NT2/D1 (cell line): Measurements from ENCODE around the gene ANKRD60.

ENCODE experiments used
- DNase-seq: peaks from one replicate; pipeline ENCODE4 v3.0.0-alpha.2; 2011; ENCODE audit warnings: low read depth, low spot score
- H3K27me3 ChIP-seq: 2 replicates; pipeline ENCODE4 v1.6.0; 2011; ENCODE audit warnings: mild to moderate bottlenecking; ENCODE audit not compliant: insufficient read length, insufficient read depth
- H3K36me3 ChIP-seq: 2 replicates; pipeline ENCODE4 v1.6.1; 2011; ENCODE audit warnings: mild to moderate bottlenecking, low read length, mixed read lengths; ENCODE audit not compliant: insufficient read depth, insufficient read length
- H3K4me1 ChIP-seq: 2 replicates; pipeline ENCODE4 v1.5.1; 2011; ENCODE audit not compliant: insufficient read depth, insufficient read length
- H3K4me3 ChIP-seq: 2 replicates; pipeline ENCODE4 v1.5.1; 2011; ENCODE audit warnings: low read depth; ENCODE audit not compliant: insufficient read length
- H3K9ac ChIP-seq: 2 replicates; pipeline ENCODE4 v1.6.0; 2011; ENCODE audit warnings: low read depth; ENCODE audit not compliant: insufficient read length
- H3K9me3 ChIP-seq: 2 replicates; pipeline ENCODE4 v1.5.1; 2011; ENCODE audit warnings: mild to moderate bottlenecking, low read length; ENCODE audit not compliant: insufficient read depth
- SUZ12 ChIP-seq: IDR thresholded peaks from 2 replicates; pipeline ENCODE4 v1.6.1; 2011; ENCODE audit not compliant: insufficient read length, insufficient read depth; ENCODE audit errors: extremely low read depth
- YY1 ChIP-seq: IDR thresholded peaks from 2 replicates; pipeline ENCODE4 v1.6.1; 2011; ENCODE audit not compliant: insufficient read length, insufficient read depth
- ZNF274 ChIP-seq: IDR thresholded peaks from 2 replicates; pipeline ENCODE4 v1.6.1; 2011; ENCODE audit warnings: mild to moderate bottlenecking, low read depth, low read length

Gene ANKRD60

DNA sequence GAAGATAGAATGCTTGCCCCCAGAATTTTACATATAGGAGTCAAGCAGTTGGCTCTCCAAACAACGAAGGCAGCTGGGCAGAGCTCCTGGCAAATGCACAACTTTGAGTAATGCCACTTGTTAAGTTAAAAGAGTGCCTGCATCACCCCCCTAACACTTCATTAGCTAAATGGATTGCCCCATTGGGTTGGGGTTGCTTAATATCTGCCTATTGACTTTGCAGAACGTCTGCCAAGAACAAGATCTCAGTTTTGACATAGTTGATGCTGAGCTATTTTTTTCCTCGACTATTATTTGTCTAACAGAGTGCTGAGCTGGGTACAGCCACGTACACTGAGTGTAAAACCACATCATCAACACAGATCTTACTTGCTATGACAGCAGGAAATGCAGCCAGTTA, 12.1 kb downstream of the ANKRD60 start:
- H3K9ac ChIP-seq: no peak overlapping the region
- DNase-seq: no peak
- H3K36me3 ChIP-seq: no peaks in the 10 kb centered on the region
- H3K27me3 ChIP-seq: peaks cover 7% of the 10 kb centered on the region
- peaks cover 6% of the 10 kb centered on the region; the same call in 1 of the 2 replicates for H3K9me3 ChIP-seq
- H3K4me1 ChIP-seq: peaks cover 5% of the 10 kb centered on the region
- no peak for TF ChIP-seq YY1
- TF ChIP-seq SUZ12: no peak
- TF ChIP-seq ZNF274: no peak
- no peak overlapping the region for H3K4me3 ChIP-seq

- H3K36me3 ChIP-seq: no peaks in the 10 kb centered on the region
- H3K9ac ChIP-seq: no peak overlapping the region
- DNase-seq: no peak
- H3K4me3 ChIP-seq: no peak overlapping the region
- peaks cover 6% of the 10 kb centered on the region; the same call in 1 of the 2 replicates for H3K9me3 ChIP-seq
- peaks cover 5% of the 10 kb centered on the region for H3K4me1 ChIP-seq
- no peak for TF ChIP-seq YY1
- TF ChIP-seq SUZ12: no peak
- TF ChIP-seq ZNF274: no peak
- peaks cover 6% of the 10 kb centered on the region for H3K27me3 ChIP-seq
Measured at GRCh38 chr20:58215116-58215515, 13.3 kb downstream of the ANKRD60 start.

DNA sequence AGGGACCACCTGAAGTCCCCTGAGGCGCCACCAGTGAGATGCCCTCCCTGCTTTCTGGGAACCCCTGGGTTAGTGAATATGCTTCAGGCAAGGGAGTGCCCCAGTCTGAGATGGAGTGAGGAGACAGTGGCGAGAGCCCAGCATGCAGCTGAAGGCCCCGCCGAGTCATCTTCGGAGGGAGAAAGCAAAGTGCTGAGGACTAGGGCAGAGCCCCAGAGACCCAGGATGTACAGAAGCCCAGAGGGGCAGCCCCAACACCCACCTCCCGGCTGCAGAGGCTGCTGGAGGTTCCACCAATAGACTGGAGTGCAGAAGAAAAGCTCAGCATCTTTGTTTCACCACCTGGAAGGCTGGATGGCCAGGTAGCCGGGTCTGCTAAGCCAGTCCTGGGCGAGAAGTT, 14.1 kb downstream of the ANKRD60 start:
- no peak for TF ChIP-seq ZNF274
- TF ChIP-seq YY1: no peak
- TF ChIP-seq SUZ12: no peak
- H3K27me3 ChIP-seq: peaks cover 6% of the 10 kb centered on the region
- H3K36me3 ChIP-seq: no peaks in the 10 kb centered on the region
- H3K9ac ChIP-seq: no peak overlapping the region
- no peak for DNase-seq
- H3K9me3 ChIP-seq: peaks cover 6% of the 10 kb centered on the region; the same call in 1 of the 2 replicates
- H3K4me3 ChIP-seq: no peak overlapping the region
- peaks cover 7% of the 10 kb centered on the region for H3K4me1 ChIP-seq

GRCh38 chr20:58213716-58214115, 14.7 kb downstream of the ANKRD60 start:
- no peak for DNase-seq
- Histone ChIP-seq H3K27me3 (peaks cover 6% of the 10 kb centered on the region), H3K4me3 (no peak overlapping the region), H3K4me1 (peaks cover 7% of the 10 kb centered on the region), H3K36me3 (no peaks in the 10 kb centered on the region), H3K9me3 (peaks cover 2% of the 10 kb centered on the region; the same call in 1 of the 2 replicates), H3K9ac (no peak overlapping the region)
- TF ChIP-seq YY1 (no peak), SUZ12 (no peak), ZNF274 (no peak)

DNA sequence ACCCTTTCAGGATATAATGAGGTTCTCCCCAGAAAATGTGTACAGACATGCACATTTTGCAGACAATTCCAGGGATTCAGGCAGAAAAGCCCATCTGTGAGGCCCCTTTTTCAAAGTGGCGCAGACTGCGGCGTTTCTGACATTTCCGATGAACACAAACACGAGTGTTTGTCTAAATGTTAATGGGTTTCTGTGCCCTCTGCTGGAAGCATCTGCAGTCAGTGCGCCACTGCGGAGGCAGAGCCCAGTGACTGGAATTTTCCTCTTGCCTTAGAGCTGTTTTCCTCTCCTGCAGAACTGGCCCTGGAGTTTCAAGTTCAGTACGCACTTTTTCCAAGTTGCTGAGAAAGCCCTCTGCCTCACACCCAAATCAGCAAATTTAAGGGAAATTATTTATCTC, 15.3 kb downstream of the ANKRD60 start:
- Histone ChIP-seq H3K4me3 (no peak overlapping the region), H3K36me3 (no peaks in the 10 kb centered on the region), H3K9me3 (no peaks in the 10 kb centered on the region), H3K4me1 (peaks cover 7% of the 10 kb centered on the region), H3K27me3 (peaks cover 3% of the 10 kb centered on the region), H3K9ac (no peak overlapping the region)
- TF ChIP-seq SUZ12 (no peak), YY1 (no peak), ZNF274 (no peak)
- no peak for DNase-seq

- H3K36me3 ChIP-seq: no peaks in the 10 kb centered on the region
- DNase-seq: no peak
Measured at GRCh38 chr20:58212636-58213035, 15.8 kb downstream of the ANKRD60 start.

GRCh38 chr20:58210398-58210747, 18.1 kb downstream of the ANKRD60 start:
- peaks cover 3% of the 10 kb centered on the region for H3K27me3 ChIP-seq

More at GRCh38 chr20:58212636-58213035, 15.8 kb downstream of the ANKRD60 start:
- H3K9me3 ChIP-seq: no peaks in the 10 kb centered on the region
- TF ChIP-seq YY1 (no peak), SUZ12 (no peak), ZNF274 (no peak)
- H3K4me3 ChIP-seq: no peak overlapping the region
- H3K9ac ChIP-seq: no peak overlapping the region
- H3K4me1 ChIP-seq: peaks cover 7% of the 10 kb centered on the region
- H3K27me3 ChIP-seq: peaks cover 3% of the 10 kb centered on the region

GRCh38 chr20:58209652-58210397, 18.6 kb downstream of the ANKRD60 start:
- Histone ChIP-seq H3K36me3 (no peaks in the 10 kb centered on the region), H3K4me1 (peaks cover 9% of the 10 kb centered on the region), H3K9ac (peak overlapping the region; percentile 74), H3K27me3 (peaks cover 3% of the 10 kb centered on the region), H3K9me3 (no peaks in the 10 kb centered on the region; the same call in 1 of the 2 replicates), H3K4me3 (no peak overlapping the region)
- TF ChIP-seq ZNF274: no peak
- TF ChIP-seq SUZ12: no peak
- no peak for TF ChIP-seq YY1
- peak; percentile 68 for DNase-seq

More at GRCh38 chr20:58210398-58210747, 18.1 kb downstream of the ANKRD60 start:
- Histone ChIP-seq H3K9me3 (no peaks in the 10 kb centered on the region), H3K36me3 (no peaks in the 10 kb centered on the region), H3K4me3 (no peak overlapping the region), H3K9ac (peak overlapping the region; percentile 74), H3K4me1 (peaks cover 9% of the 10 kb centered on the region)
- no peak for DNase-seq
- TF ChIP-seq ZNF274: no peak
- no peak for TF ChIP-seq YY1
- no peak for TF ChIP-seq SUZ12
